ENCODE measurements around the gene KIAA1958.

The KIAA1958 gene

DNA sequence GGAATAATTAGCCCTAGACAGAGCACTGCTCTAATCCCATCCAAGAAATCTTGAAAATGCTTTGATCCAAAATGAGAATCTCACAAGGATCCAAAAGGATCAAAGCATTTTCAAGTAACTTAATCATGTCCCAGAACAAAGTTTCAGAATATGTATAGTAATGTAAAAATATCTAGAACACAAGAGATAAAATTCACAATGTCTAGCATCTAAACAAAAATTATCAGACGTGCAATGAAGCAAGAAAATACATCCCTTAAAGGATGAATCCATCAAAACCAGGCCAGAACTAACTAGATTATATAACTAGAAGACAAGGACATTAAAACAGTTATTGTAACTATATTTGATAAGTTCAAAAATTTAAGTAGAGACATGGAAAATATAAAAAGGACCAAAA, 162.0 kb downstream of the KIAA1958 start:
- TF ChIP-seq, protein P1, sequence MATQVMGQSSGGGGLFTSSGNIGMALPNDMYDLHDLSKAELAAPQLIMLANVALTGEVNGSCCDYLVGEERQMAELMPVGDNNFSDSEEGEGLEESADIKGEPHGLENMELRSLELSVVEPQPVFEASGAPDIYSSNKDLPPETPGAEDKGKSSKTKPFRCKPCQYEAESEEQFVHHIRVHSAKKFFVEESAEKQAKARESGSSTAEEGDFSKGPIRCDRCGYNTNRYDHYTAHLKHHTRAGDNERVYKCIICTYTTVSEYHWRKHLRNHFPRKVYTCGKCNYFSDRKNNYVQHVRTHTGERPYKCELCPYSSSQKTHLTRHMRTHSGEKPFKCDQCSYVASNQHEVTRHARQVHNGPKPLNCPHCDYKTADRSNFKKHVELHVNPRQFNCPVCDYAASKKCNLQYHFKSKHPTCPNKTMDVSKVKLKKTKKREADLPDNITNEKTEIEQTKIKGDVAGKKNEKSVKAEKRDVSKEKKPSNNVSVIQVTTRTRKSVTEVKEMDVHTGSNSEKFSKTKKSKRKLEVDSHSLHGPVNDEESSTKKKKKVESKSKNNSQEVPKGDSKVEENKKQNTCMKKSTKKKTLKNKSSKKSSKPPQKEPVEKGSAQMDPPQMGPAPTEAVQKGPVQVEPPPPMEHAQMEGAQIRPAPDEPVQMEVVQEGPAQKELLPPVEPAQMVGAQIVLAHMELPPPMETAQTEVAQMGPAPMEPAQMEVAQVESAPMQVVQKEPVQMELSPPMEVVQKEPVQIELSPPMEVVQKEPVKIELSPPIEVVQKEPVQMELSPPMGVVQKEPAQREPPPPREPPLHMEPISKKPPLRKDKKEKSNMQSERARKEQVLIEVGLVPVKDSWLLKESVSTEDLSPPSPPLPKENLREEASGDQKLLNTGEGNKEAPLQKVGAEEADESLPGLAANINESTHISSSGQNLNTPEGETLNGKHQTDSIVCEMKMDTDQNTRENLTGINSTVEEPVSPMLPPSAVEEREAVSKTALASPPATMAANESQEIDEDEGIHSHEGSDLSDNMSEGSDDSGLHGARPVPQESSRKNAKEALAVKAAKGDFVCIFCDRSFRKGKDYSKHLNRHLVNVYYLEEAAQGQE (IDR thresholded peaks at IDR 0.05; ENCODE audit: low read depth) = no peak
- TF ChIP-seq TAF1 (IDR thresholded peaks at IDR 0.05; ENCODE audit: low read depth) (no peak), YY1 (IDR thresholded peaks at IDR 0.05; ENCODE audit: low read depth) (no peak), CEBPB (IDR thresholded peaks at IDR 0.05) (no peak), TCF12 (IDR thresholded peaks at IDR 0.05; ENCODE audit: low read depth) (no peak), NFIC (IDR thresholded peaks at IDR 0.05) (no peak), FOXM1 (IDR thresholded peaks at IDR 0.05; ENCODE audit: borderline replicate concordance, low read depth) (no peak)
- TF ChIP-seq, protein P2, sequence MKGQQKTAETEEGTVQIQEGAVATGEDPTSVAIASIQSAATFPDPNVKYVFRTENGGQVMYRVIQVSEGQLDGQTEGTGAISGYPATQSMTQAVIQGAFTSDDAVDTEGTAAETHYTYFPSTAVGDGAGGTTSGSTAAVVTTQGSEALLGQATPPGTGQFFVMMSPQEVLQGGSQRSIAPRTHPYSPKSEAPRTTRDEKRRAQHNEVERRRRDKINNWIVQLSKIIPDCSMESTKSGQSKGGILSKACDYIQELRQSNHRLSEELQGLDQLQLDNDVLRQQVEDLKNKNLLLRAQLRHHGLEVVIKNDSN (IDR thresholded peaks at IDR 0.05) = no peak

DNA sequence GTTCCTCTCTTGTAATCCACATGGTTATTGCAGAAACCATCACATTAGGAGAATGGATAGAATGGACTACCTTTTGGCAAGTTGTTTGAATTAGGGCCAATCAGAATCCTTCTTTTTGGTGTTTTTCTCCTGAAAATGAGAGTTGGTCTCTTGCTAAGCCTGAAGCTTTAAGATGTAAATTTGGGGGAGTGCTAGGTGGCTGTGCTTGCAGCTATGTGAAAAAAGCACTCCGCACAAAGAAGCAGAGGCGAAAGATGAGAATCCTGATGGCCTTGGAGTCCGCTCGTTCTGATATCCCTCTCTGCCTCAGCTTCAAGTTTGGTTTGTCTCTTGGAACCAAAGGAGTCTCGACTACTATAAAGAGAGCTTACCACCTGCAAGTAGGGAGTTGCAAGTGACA, 167.7 kb downstream of the KIAA1958 start:
- no peak for TF ChIP-seq EGR1 (IDR thresholded peaks at IDR 0.05)
- TF ChIP-seq NFIC (IDR thresholded peaks at IDR 0.05) = no peak

DNA sequence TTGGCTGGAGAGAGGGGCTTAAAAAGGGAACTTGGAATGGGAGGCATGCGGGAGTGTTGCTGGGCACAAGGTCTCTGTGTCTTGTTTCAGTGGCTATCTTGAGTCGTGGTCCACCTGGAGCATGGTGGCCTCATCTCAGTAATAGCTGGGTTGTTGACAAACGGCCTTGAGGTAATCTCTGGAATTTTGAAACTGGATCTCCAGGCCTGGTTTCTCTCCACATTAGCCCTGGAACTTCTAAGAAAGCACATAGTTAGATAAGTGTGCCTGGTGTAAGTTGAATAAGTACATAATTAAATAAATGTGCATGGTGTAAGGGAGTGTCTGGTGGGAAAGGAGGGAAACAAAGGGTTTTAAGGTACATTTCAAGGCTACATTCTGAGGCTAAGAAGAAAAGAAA, 169.0 kb downstream of the KIAA1958 start:
- no peak for TF ChIP-seq CEBPB (IDR thresholded peaks at IDR 0.05)
- no peak for TF ChIP-seq ZBTB7A (IDR thresholded peaks at IDR 0.05; ENCODE audit: low read depth)
- TF ChIP-seq EGR1 (IDR thresholded peaks at IDR 0.05) = no peak
- TF ChIP-seq RAD21 (IDR thresholded peaks at IDR 0.05; ENCODE audit: low read depth) = no peak
- TF ChIP-seq FOXM1 (IDR thresholded peaks at IDR 0.05; ENCODE audit: borderline replicate concordance, low read depth) = no peak
- TF ChIP-seq, protein P3, sequence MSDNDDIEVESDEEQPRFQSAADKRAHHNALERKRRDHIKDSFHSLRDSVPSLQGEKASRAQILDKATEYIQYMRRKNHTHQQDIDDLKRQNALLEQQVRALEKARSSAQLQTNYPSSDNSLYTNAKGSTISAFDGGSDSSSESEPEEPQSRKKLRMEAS (IDR thresholded peaks at IDR 0.05) = no peak
- TF ChIP-seq YY1 (IDR thresholded peaks at IDR 0.05; ENCODE audit: low read depth) = no peak
- no peak for TF ChIP-seq EP300 (IDR thresholded peaks at IDR 0.05; ENCODE audit: borderline replicate concordance)

DNA sequence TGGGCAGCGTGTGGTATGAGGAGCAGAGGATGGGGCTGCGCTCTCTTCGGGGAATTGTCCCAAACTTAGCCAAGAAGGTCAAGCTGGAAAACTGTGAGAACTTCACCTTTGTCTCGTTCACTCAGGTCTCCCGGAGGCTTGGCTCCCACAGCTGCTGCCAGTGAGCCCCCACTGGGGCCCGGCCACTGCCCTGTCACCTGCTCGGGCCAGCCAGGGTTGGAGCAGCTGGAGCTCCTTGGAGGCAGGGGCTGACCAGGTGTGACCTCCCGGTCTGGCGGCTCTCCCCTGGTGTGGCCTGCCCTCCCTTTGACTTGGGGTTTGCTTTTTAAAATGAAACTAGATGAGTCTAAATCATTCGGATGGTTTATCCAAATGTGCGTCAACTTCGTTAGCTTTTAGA, 173.3 kb downstream of the KIAA1958 start:
- TF ChIP-seq CREB1 (IDR thresholded peaks at IDR 0.05; ENCODE audit: low read depth) = no peak
- no peak for TF ChIP-seq YY1 (IDR thresholded peaks at IDR 0.05; ENCODE audit: low read depth)
- TF ChIP-seq, protein P1 (IDR thresholded peaks at IDR 0.05; ENCODE audit: low read depth) = no peak
- no peak for TF ChIP-seq EGR1 (IDR thresholded peaks at IDR 0.05)
- TF ChIP-seq ZBTB7A (IDR thresholded peaks at IDR 0.05; ENCODE audit: low read depth) = no peak
- no peak for TF ChIP-seq TAF1 (IDR thresholded peaks at IDR 0.05; ENCODE audit: low read depth)
- TF ChIP-seq FOXM1 (IDR thresholded peaks at IDR 0.05; ENCODE audit: borderline replicate concordance, low read depth) = no peak
- TF ChIP-seq EP300 (IDR thresholded peaks at IDR 0.05; ENCODE audit: borderline replicate concordance) = no peak
- TF ChIP-seq RAD21 (IDR thresholded peaks at IDR 0.05; ENCODE audit: low read depth) = no peak
- TF ChIP-seq, protein P2 (IDR thresholded peaks at IDR 0.05) = no peak
- no peak for TF ChIP-seq TCF12 (IDR thresholded peaks at IDR 0.05; ENCODE audit: low read depth)
- no peak for TF ChIP-seq CEBPB (IDR thresholded peaks at IDR 0.05)
- no peak for TF ChIP-seq NFIC (IDR thresholded peaks at IDR 0.05)
- TF ChIP-seq TEAD4 (IDR thresholded peaks at IDR 0.05) = no peak
- TF ChIP-seq, protein P3 (IDR thresholded peaks at IDR 0.05) = no peak

DNA sequence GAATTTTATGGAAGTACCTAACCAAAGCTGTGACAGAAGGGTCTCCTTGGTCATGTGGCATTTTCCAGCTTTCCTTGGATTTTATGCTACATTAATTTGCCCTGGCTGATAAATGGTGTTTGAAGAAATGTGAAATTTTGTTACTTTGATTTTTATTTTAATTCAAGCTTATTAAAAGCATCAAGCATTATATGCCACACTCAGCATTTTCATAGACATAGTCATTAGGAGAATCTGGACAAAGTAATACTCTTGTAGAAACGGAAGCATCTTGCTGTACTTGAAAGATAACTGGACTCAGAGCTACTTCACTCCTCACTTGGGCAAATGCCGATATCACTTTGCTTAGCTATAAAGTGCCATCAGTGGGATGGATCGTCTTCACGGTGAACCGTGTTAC, 177.1 kb downstream of the KIAA1958 start:
- no peak for TF ChIP-seq RAD21 (IDR thresholded peaks at IDR 0.05; ENCODE audit: low read depth)

DNA sequence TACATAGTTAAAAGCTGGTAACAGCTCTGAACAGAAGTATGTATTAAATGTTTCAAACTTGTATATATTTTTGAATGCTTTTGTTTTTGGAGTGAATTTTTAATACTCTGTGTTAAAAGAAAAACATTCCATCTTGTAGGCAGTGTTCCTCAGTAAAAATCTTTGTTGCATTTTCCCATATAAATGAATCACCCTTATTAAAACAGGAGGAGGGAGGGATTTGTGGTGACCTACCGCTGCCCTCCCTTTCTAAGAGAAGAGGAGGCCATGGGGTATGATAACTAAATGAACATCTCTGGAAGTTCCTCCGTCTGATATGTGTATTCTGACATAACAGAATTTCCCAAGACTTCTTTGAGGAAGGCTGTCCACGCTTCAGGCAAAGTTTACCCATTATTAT, 177.9 kb downstream of the KIAA1958 start:
- TF ChIP-seq, protein P2 (IDR thresholded peaks at IDR 0.05) = no peak
- TF ChIP-seq, protein P1 (IDR thresholded peaks at IDR 0.05; ENCODE audit: low read depth) = no peak
- TF ChIP-seq EP300 (IDR thresholded peaks at IDR 0.05; ENCODE audit: borderline replicate concordance) (no peak), TEAD4 (IDR thresholded peaks at IDR 0.05) (no peak), YY1 (IDR thresholded peaks at IDR 0.05; ENCODE audit: low read depth) (no peak)

Measured in Ishikawa (cell line).